HTERT RPE-1 (cell line): ENCODE results near the gene RALGAPA2.

Experiments used
- in situ Hi-C: fragments of 300-500 bp; cut with MboI; formaldehyde crosslinking; loops from 4 replicates; pipeline ENCODE4 v1.14.3; 2020; ENCODE audit warnings: low sequenced_read_pairs

The RALGAPA2 gene

GRCh38 chr20:20585146-20585545 lies 127.3 kb downstream of the RALGAPA2 start:
- in situ Hi-C loops: no loop called here

GRCh38 chr20:20582734-20583133 lies 129.7 kb downstream of the RALGAPA2 start:
- in situ Hi-C loops: no loop called here

- in situ Hi-C loops: no loop called here
These were observed 132.3 kb downstream of the RALGAPA2 start for GRCh38 chr20:20580139-20580538.

- in situ Hi-C loops: no loop called here
These were observed 133.6 kb downstream of the RALGAPA2 start for GRCh38 chr20:20578838-20579237.

- in situ Hi-C loops: no loop called here
These were observed 138.6 kb downstream of the RALGAPA2 start for GRCh38 chr20:20573797-20574196.

GRCh38 chr20:20571068-20571780 lies 141.2 kb downstream of the RALGAPA2 start:
- in situ Hi-C loops: no loop called here

GRCh38 chr20:20568604-20569205 lies 143.7 kb downstream of the RALGAPA2 start:
- in situ Hi-C loops: no loop called here

GRCh38 chr20:20567712-20568111 lies 144.7 kb downstream of the RALGAPA2 start:
- in situ Hi-C loops: no loop called here

- in situ Hi-C loops: no loop called here
These were observed 145.9 kb downstream of the RALGAPA2 start for GRCh38 chr20:20566516-20566915.

GRCh38 chr20:20564279-20564678 lies 148.2 kb downstream of the RALGAPA2 start:
- in situ Hi-C loops: no loop called here

- in situ Hi-C loops: no loop called here
These were observed 149.9 kb downstream of the RALGAPA2 start for GRCh38 chr20:20562507-20562906.

GRCh38 chr20:20561841-20562240 lies 150.6 kb downstream of the RALGAPA2 start:
- in situ Hi-C loops: no loop called here

- in situ Hi-C loops: no loop called here
These were observed 151.3 kb downstream of the RALGAPA2 start for GRCh38 chr20:20561172-20561571.

GRCh38 chr20:20557406-20557805 lies 155.0 kb downstream of the RALGAPA2 start:
- in situ Hi-C loops: no loop called here

GRCh38 chr20:20555838-20556237 lies 156.6 kb downstream of the RALGAPA2 start:
- in situ Hi-C loops: no loop called here

- in situ Hi-C loops: no loop called here
These were observed 157.5 kb downstream of the RALGAPA2 start for GRCh38 chr20:20554951-20555350.

GRCh38 chr20:20553541-20553940 lies 158.9 kb downstream of the RALGAPA2 start:
- in situ Hi-C loops: no loop called here

GRCh38 chr20:20552076-20552475 lies 160.4 kb downstream of the RALGAPA2 start:
- in situ Hi-C loops: no loop called here

- in situ Hi-C loops: no loop called here
These were observed 161.0 kb downstream of the RALGAPA2 start for GRCh38 chr20:20551409-20551808.

GRCh38 chr20:20549704-20550103 lies 162.7 kb downstream of the RALGAPA2 start:
- in situ Hi-C loops: no loop called here

GRCh38 chr20:20549267-20549612 lies 163.2 kb downstream of the RALGAPA2 start:
- in situ Hi-C loops: no loop called here

- in situ Hi-C loops: no loop called here
These were observed 163.7 kb downstream of the RALGAPA2 start for GRCh38 chr20:20548527-20549266.
